Liver (tissue), 9 donors: ENCODE measurements around the gene THRAP3. TPM values are rescaled to one million over a fixed set of nuclear protein-coding genes. Genes with fewer than 3 reads are reported as not detected.

Experiments used
- DNase-seq: peaks from one replicate; pipeline ENCODE4 v3.0.0-alpha.2; 2017; ENCODE audit warnings: low spot score
- H3K27ac ChIP-seq, 2 donors: one replicate each; pipeline ENCODE4 v1.7.0; 2013; ENCODE audit warnings: inconsistent platforms in 2 of 2, low read length in 2 of 2, control low read depth in 1 of 2, low read depth in 1 of 2, mild to moderate bottlenecking in 1 of 2
- H3K27me3 ChIP-seq, 4 donors: one replicate each; pipeline versions ENCODE4 v1.6.1 to v1.7.0; 2013; ENCODE audit warnings: low read length in 3 of 4, inconsistent platforms in 1 of 4, mild to moderate bottlenecking in 1 of 4, moderate library complexity in 1 of 4; ENCODE audit not compliant: control insufficient read depth in 4 of 4, insufficient read depth in 4 of 4
- H3K36me3 ChIP-seq, 4 donors: one replicate each; pipeline versions ENCODE4 v1.6.1 to v1.7.0; 2013; ENCODE audit warnings: low read length in 3 of 4, mild to moderate bottlenecking in 3 of 4, low read depth in 1 of 4, moderate library complexity in 1 of 4; ENCODE audit not compliant: control insufficient read depth in 4 of 4, insufficient read depth in 3 of 4
- H3K4me1 ChIP-seq, 4 donors: one replicate each; pipeline versions ENCODE4 v1.6.1 to v1.7.0; 2013; ENCODE audit warnings: low read length in 3 of 4, mild to moderate bottlenecking in 3 of 4, moderate library complexity in 1 of 4; ENCODE audit not compliant: control insufficient read depth in 4 of 4, insufficient read depth in 4 of 4
- H3K4me3 ChIP-seq, 3 donors: one replicate each; pipeline versions ENCODE4 v1.6.1 to v1.7.0; 2013; ENCODE audit warnings: low read length in 3 of 3, control low read depth in 1 of 3, low read depth in 1 of 3, mild to moderate bottlenecking in 1 of 3
- H3K9ac ChIP-seq, 2 donors: one replicate each; pipeline ENCODE4 v1.7.0; 2013; ENCODE audit warnings: low read length in 2 of 2, mild to moderate bottlenecking in 2 of 2, moderate library complexity in 2 of 2, control low read depth in 1 of 2, low read depth in 1 of 2
- H3K9me3 ChIP-seq, 4 donors: one replicate each; pipeline versions ENCODE4 v1.6.1 to v1.7.0; 2013; ENCODE audit warnings: low read length in 3 of 4; ENCODE audit not compliant: control insufficient read depth in 4 of 4
- CTCF ChIP-seq: fragments of 150-350 bp; IDR thresholded peaks from 2 replicates; pipeline ENCODE4 v1.5.1; 2017; ENCODE audit warnings: improper control_type of control experiment, low read depth, low read length; ENCODE audit not compliant: missing input control
- EGR1 ChIP-seq, 2 donors: IDR thresholded peaks; 2 replicates each; pipeline ENCODE4 v1.6.1; 2016 to 2018; ENCODE audit warnings: antibody characterized with exemption in 2 of 2, low read depth in 2 of 2
- GABPA ChIP-seq, 2 donors: IDR thresholded peaks in 1 of 2; conservative IDR thresholded peaks in 1 of 2; 2 replicates each; pipeline ENCODE4 v1.6.1; 2016; ENCODE audit warnings: antibody characterized with exemption in 2 of 2, mild to moderate bottlenecking in 1 of 2, moderate library complexity in 1 of 2
- HNF4A ChIP-seq, 2 donors: conservative IDR thresholded peaks; 2 replicates each; pipeline ENCODE4 v1.6.1; 2016; ENCODE audit warnings: antibody characterized with exemption in 2 of 2, mild to moderate bottlenecking in 2 of 2
- HNF4G ChIP-seq: IDR thresholded peaks from 2 replicates; pipeline ENCODE4 v1.6.1; 2016; ENCODE audit warnings: antibody characterized with exemption
- JUND ChIP-seq, 2 donors: IDR thresholded peaks; 2 replicates each; pipeline ENCODE4 v1.6.1; 2016; ENCODE audit warnings: antibody characterized with exemption in 2 of 2
- NR2F2 ChIP-seq: IDR thresholded peaks from 2 replicates; pipeline ENCODE4 v1.6.1; 2016; ENCODE audit warnings: antibody characterized with exemption
- RAD21 ChIP-seq, 2 donors: IDR thresholded peaks; 2 replicates each; pipeline ENCODE4 v1.6.1; 2016; ENCODE audit warnings: antibody characterized with exemption in 2 of 2, mild to moderate bottlenecking in 2 of 2
- RXRA ChIP-seq, 2 donors: IDR thresholded peaks; 2 replicates each; pipeline ENCODE4 v1.6.1; 2017 to 2018; ENCODE audit warnings: antibody characterized with exemption in 2 of 2, mild to moderate bottlenecking in 1 of 2
- SP1 ChIP-seq: IDR thresholded peaks from 2 replicates; pipeline ENCODE4 v1.6.1; 2018; ENCODE audit warnings: antibody characterized with exemption, mild to moderate bottlenecking
- TAF1 ChIP-seq: conservative IDR thresholded peaks from 2 replicates; pipeline ENCODE4 v1.6.1; 2016; ENCODE audit warnings: antibody characterized with exemption, mild to moderate bottlenecking
- YY1 ChIP-seq: IDR thresholded peaks from 2 replicates; pipeline ENCODE4 v1.6.1; 2016; ENCODE audit warnings: antibody characterized with exemption, mild to moderate bottlenecking
- whole genome bisulfite sequencing: extraction: QIAGEN DNeasy Blood & Tissue Kit; methylation state at CpG from one replicate; pipeline ENCODE4 v1.1.7; 2013; 5-methylcytosine and 5-hydroxymethylcytosine counted together
- polyA plus RNA-seq, 2 donors: library from polyadenylated mRNA; stranded (reverse) in 1 of 2; unstranded in 1 of 2; fragments of 200-250 nt in 1 of 2; fragments of >200 nt in 1 of 2; fragmentation: Nextera tagmentation in 1 of 2; extraction: Ambion mirVana in 1 of 2; gene quantifications; one replicate each; pipeline versions ENCODE4 v1.2.1 to v1.2.3, GENCODE V29; 2013 to 2015
- total RNA-seq, 2 donors: library from RNA; depleted of rRNA; stranded (reverse); fragments of >200 nt; gene quantifications; one replicate each; pipeline ENCODE4 v1.2.3, GENCODE V29; 2014
- TF ChIP-seq, protein P1 (sequence below): IDR thresholded peaks from 2 replicates; pipeline ENCODE4 v1.6.1; 2016; ENCODE audit warnings: antibody characterized with exemption
- TF ChIP-seq, protein P2 (sequence below): IDR thresholded peaks from 2 replicates; pipeline ENCODE4 v1.6.1; 2016; ENCODE audit warnings: antibody characterized with exemption, mild to moderate bottlenecking
- TF ChIP-seq, protein P3 (sequence below): IDR thresholded peaks from 2 replicates; pipeline ENCODE4 v1.6.1; 2016; ENCODE audit warnings: antibody characterized with exemption
- TF ChIP-seq, protein P4 (sequence below): IDR thresholded peaks from 2 replicates; pipeline ENCODE4 v1.6.1; 2016; ENCODE audit warnings: antibody characterized with exemption
- donor health status: healthy.
- donor health status: healthy.
- donor health status: healthy.
- donor health status: healthy.
- donor health status: healthy.

THRAP3 gene
- total and polyA plus RNA-seq, 4 donors: 21.3 to 55.1 (median 45.8) TPM

DNA sequence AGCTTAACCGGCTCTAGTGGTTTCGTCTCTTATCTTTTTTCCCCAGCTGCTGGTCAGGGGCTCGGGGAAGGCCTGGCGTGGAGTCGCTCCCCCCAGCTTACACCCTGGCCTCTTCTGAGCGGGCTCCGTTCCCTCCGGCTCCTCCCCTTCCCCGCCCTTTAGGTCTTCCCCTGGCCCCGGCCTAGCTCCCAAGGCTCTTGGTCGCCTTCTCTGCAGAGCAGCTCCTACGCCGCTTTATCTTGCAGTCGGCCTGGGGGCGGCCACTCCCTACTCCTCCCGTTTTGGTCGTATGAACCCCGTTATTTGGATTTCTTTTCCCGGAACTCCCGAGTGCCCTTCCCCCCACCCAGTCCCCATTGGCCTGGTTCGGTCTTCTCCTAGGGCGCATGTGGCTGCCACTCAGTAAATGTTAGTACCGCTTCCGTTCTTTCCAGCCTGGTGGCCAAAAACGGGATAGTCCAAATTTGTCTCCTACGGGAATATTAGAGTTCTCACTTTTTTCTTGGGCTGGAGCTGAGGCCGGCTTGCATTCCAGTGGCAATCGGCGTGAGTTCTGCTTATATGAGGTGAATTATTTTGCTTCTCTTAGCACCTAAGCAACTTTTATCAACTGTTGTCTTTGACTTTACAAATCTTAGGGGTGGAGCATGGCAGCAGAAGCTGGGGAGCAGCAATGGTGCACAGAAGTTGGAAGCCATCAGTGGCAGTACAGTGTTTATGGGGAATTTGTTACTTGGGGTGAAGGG lies 467 bp downstream of the THRAP3 start:
- H3K36me3 ChIP-seq: peaks cover 2 to 4% (median 3%) of the 10 kb centered on the region in 4 donors
- no peak for DNase-seq
- peak overlapping the region; percentile 89 to 93 for H3K9ac ChIP-seq
- H3K27me3 ChIP-seq: no peaks in the 10 kb centered on the region
- H3K4me1 ChIP-seq: peaks cover 0 to 30% (median 22%) of the 10 kb centered on the region in 4 donors
- no peaks in the 10 kb centered on the region for H3K9me3 ChIP-seq
- TF ChIP-seq RAD21 (IDR thresholded peaks at IDR 0.05) (peak; percentile 38 to 71), HNF4A (conservative IDR thresholded peaks at IDR 0.05) (peak; percentile 4 to 38), YY1 (no peak), TAF1 (peak; percentile 22), RXRA (IDR thresholded peaks at IDR 0.05) (peak; percentile 8 to 36), CTCF (peak; percentile 49), GABPA (IDR thresholded peaks at IDR 0.05 in 1 of 2, conservative IDR thresholded peaks at IDR 0.05 in 1 of 2) (no peak)
- TF ChIP-seq, protein P1, sequence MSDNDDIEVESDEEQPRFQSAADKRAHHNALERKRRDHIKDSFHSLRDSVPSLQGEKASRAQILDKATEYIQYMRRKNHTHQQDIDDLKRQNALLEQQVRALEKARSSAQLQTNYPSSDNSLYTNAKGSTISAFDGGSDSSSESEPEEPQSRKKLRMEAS: peak; percentile 38
- TF ChIP-seq, protein P2, sequence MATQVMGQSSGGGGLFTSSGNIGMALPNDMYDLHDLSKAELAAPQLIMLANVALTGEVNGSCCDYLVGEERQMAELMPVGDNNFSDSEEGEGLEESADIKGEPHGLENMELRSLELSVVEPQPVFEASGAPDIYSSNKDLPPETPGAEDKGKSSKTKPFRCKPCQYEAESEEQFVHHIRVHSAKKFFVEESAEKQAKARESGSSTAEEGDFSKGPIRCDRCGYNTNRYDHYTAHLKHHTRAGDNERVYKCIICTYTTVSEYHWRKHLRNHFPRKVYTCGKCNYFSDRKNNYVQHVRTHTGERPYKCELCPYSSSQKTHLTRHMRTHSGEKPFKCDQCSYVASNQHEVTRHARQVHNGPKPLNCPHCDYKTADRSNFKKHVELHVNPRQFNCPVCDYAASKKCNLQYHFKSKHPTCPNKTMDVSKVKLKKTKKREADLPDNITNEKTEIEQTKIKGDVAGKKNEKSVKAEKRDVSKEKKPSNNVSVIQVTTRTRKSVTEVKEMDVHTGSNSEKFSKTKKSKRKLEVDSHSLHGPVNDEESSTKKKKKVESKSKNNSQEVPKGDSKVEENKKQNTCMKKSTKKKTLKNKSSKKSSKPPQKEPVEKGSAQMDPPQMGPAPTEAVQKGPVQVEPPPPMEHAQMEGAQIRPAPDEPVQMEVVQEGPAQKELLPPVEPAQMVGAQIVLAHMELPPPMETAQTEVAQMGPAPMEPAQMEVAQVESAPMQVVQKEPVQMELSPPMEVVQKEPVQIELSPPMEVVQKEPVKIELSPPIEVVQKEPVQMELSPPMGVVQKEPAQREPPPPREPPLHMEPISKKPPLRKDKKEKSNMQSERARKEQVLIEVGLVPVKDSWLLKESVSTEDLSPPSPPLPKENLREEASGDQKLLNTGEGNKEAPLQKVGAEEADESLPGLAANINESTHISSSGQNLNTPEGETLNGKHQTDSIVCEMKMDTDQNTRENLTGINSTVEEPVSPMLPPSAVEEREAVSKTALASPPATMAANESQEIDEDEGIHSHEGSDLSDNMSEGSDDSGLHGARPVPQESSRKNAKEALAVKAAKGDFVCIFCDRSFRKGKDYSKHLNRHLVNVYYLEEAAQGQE: no peak
- H3K27ac ChIP-seq: peak overlapping the region; percentile 93 to 98
- WGBS: 0% methylated on average over 29 of the region's 29 CpGs
- peak overlapping the region; percentile 74 to 99 (median 94) for H3K4me3 ChIP-seq

GRCh38 chr1:36225283-36225899 lies 1.1 kb downstream of the THRAP3 start:
- 9% methylated on average over 10 of the region's 10 CpGs for WGBS
- Histone ChIP-seq H3K4me3 (peak overlapping the region; percentile 74 to 99 (median 94)), H3K9me3 (no peaks in the 10 kb centered on the region), H3K36me3 (peaks cover 2 to 5% (median 3%) of the 10 kb centered on the region in 4 donors), H3K9ac (peak overlapping the region; percentile 89 to 93), H3K27ac (peak overlapping the region; percentile 93 to 98), H3K4me1 (peaks cover 0 to 30% (median 23%) of the 10 kb centered on the region in 4 donors), H3K27me3 (no peaks in the 10 kb centered on the region)
- DNase-seq: no peak
- TF ChIP-seq EGR1 (IDR thresholded peaks at IDR 0.05; ENCODE audit: low read depth in 2 of 2): no peak
- no peak for TF ChIP-seq YY1
- TF ChIP-seq NR2F2: no peak
- TF ChIP-seq, protein P3, sequence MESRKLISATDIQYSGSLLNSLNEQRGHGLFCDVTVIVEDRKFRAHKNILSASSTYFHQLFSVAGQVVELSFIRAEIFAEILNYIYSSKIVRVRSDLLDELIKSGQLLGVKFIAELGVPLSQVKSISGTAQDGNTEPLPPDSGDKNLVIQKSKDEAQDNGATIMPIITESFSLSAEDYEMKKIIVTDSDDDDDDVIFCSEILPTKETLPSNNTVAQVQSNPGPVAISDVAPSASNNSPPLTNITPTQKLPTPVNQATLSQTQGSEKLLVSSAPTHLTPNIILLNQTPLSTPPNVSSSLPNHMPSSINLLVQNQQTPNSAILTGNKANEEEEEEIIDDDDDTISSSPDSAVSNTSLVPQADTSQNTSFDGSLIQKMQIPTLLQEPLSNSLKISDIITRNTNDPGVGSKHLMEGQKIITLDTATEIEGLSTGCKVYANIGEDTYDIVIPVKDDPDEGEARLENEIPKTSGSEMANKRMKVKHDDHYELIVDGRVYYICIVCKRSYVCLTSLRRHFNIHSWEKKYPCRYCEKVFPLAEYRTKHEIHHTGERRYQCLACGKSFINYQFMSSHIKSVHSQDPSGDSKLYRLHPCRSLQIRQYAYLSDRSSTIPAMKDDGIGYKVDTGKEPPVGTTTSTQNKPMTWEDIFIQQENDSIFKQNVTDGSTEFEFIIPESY: no peak
- TF ChIP-seq, protein P2: no peak
- TF ChIP-seq JUND (IDR thresholded peaks at IDR 0.05): no peak
- TF ChIP-seq SP1: no peak
- TF ChIP-seq, protein P4, sequence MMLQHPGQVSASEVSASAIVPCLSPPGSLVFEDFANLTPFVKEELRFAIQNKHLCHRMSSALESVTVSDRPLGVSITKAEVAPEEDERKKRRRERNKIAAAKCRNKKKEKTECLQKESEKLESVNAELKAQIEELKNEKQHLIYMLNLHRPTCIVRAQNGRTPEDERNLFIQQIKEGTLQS: no peak
- TF ChIP-seq, protein P1: no peak
- no peak for TF ChIP-seq GABPA (IDR thresholded peaks at IDR 0.05 in 1 of 2, conservative IDR thresholded peaks at IDR 0.05 in 1 of 2)
- TF ChIP-seq TAF1: no peak
- TF ChIP-seq HNF4G: no peak
